Activated CD4-positive, CD25-positive, alpha-beta regulatory T cell (primary cell): ENCODE results near the gene EPAS1.

Source experiments
- DNase-seq, 4 experiments: peaks; one replicate each; lab custom pipeline; 2025; lab: John Stamatoyannopoulos, UW

Gene EPAS1

DNA sequence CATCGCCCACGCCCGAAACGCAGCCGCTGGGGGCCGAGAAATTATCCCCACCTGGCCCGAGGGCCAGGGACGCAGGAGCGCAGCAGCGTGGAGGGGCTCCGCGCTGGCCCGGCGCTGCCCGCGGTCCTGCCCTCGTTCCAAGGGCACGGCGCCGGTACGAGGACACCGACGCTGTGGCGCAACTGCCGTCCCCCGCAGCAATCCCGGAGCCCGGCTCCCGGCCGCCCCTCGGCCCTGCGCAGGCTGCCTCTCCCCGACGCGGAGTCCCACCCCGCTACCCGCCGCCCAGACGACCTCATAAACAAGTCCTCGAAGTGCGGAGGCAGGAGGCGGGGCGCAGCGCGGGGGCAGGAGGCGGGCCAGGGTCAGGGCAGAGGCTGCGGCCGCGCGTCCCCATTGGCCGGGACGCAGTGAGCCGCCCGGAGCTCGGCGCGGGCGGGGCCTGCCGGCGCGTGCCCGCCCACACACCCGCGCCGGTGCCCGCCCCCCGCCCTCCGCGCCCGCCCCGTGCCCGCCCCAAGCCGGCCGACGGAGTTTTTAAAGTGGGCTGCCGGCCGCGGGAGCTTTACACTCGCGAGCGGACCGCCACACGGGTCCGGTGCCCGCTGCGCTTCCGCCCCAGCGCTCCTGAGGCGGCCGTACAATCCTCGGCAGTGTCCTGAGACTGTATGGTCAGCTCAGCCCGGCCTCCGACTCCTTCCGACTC, at the start of gene EPAS1:
Gene EPAS1 (plus strand): TSS at position 568 of the 706 bp plus-strand sequence. CDS start 505 bp downstream, outside the sequence.
- peak; percentile 38 to 59 (median 52) for DNase-seq

DNA sequence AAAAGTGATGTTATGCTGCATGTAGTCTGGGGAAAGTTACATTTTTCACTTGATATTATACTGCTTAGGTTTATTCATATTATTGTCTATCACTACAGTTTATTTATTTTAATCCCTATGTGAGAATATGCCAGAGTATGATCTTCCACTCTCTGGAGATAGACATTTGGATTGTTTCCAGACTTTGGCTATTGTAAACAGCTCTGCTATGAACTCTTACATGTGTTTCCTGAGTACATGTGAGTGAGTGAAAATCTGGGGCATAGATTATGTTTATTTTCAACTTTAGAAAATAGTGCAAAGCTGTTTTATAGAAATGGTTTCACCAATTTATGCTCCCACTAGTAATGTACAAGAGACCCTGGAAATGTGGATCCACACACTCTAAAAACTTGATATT, 49.0 kb upstream of the EPAS1 start:
- DNase-seq: no peak

DNA sequence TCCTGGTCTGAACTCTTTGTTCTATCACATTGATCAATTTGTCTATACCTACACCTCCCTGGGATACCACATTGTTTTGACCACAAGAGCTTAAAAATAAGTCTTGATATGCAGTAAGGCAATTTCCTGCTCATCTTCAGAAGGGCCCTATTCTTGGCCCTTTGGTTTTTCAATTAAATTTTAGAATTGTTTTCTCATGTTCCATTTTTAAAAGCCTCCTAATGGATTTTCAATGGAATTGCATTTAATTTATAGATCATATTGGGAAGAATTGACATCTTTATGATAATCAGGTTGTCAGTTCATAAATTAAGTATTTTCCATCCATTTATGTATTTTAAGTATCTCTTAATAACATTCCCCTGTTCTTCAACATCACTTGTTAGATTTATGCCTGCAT, 47.6 kb upstream of the EPAS1 start:
- no peak for DNase-seq

- DNase-seq: no peak
Observed at GRCh38 chr2:46252891-46253659, 44.1 kb upstream of the EPAS1 start.

- DNase-seq: no peak
Observed at GRCh38 chr2:46254474-46254873, 42.7 kb upstream of the EPAS1 start.

DNA sequence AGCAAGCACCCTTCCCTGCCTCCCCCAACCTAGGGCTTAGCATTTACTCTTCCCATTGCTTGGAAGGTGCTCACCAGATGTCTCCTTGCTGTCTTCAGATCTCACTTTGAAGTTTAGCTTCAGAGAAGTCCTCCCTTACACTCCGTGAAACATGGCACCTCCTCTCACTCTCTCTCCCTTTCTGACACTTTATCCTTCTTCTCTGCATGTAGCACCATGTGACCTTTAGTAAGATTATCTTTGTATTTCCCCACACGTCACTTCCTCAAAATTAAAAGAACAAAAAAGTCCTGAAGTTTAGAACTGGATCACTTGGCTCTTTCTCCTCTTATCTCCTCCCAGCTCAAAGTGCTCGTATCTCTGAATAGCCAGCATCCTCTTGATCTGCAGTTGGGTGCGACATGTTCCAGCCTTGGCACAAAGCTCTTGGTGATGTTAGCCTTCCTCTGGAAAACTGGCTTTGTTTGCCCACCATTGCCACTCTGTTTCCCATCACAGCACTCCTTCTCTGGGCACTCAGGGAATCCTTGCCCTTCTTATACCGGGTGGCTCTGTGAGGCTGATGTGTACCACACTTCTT, 40.6 kb upstream of the EPAS1 start:
- no peak for DNase-seq

GRCh38 chr2:46257476-46257875, 39.7 kb upstream of the EPAS1 start:
- DNase-seq: no peak

DNA sequence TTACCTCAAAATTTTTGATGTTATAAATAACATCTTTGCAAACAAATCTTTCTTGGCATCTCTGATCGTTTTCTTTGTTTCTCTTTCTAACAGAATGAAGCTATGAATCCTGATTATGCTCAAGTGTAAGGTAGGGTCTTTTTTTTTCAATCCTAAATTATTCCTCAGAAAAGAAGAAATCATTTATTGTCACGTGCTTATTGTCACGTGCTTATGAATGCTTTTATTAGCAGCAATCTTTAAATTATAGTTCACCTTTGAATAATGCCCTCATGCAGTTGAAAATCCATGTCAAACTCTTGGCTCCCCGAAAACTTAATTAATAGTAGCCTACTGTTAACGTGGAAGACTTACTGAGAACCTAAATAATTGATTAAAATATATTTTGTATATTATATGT, 39.2 kb upstream of the EPAS1 start:
- no peak for DNase-seq

DNA sequence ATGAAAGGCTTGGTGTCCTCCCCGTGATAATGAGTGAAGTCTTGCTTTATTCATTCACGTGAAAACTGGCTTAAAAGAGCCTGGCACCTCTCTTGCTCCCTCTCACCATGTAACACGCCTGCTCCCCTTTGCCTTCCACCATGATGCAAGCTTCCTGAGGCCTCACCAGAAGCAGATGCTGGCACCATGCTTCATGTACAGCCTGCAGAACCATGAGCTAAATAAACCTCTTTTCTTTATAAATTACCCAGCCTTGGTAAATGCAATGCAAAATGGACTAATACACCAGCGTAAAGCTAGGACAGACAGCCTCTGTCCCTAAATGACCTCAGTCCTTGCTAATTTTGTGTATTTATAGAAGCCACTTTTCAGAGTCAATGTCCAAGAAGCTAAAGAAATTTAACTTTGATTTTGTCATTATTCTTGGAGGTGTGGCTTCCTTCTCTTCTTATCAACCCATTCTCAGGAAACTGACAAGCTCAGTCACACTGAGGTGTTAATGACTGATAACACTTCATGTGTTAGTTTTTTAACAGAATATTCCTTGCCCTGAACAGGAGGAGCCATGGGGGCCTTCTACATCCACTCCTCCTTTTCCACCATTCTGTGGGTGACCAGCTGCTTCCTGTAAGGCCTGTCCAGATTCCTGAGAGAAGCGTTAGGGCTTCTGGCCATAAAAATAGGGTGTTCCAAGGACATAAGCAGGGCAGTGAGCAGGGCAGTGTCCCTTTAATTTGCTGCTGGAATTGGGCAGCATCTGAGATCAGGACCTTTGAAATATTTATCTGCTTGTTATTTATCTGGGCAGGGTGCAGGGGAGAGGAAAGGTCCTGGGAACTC, 38.0 kb upstream of the EPAS1 start:
- no peak for DNase-seq

- DNase-seq: no peak
Observed at GRCh38 chr2:46259777-46260168, 37.4 kb upstream of the EPAS1 start.

DNA sequence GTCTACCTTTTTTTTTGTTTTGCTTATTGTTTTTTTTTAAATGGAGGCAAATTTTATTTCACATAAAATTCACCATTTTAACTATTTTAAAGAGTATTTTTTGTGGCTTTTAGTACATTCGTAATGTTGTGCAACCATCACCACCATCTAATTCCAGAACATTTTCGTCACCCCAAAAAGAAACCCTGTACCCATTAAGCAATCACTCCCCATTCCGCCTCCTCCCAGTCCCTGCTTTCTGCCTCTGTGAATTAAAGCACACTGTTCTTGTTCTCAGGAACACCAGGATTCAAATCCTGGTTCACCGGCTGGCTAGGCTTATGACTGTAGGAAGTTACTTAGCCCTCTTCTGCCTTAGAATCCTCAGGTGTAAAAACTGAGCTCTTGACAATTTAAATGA, 36.9 kb upstream of the EPAS1 start:
- no peak for DNase-seq

DNA sequence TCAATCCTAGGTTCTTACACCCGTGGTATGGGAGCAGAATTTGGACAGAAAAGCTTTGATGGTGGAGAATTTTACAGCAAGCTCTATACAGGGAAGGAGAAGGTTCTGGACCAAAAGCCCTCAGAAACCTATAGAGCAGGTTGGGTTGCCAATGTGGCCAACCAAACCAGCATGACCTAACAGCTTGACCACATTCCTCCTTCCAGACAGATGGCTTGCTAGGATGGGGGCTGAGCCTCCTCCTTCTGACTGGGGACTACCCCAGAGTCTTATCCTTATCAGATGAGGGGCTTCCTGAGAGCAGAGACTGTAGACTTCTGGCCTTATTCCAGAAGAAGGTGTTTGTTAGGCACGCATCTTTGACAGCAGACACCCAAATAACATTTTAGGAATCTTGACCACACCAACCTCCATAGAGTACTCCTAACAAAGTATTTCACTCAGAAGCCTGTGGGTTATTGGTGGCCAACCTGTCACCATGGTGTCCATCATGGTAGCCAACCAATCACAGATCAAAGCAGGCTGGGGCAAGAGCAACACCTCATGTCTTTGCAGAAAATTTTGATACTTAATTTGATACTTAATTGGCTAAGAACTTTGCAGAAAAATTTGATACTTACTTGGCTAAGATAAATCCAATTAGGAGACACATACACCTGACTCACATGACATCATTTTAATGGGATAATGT, 34.8 kb upstream of the EPAS1 start:
- DNase-seq: no peak

DNA sequence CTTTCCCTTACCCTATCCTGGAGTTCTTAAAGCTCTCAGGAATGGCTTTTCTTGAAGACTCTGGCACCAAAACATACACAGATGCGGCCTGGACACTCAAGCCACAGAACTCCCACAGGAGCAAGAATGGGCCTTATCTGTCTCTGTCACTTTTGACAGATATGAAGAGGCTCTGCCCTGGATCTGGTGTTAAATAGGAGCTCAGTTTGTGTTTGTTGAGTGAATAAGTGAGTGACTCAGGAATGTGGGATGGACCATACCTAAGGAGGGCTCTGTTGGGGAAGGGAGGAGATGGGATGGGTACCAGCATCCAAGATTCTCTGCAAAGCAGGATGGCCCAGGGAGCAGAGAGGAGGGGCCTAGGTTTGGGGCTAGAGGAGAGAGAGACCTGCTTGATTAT, 33.9 kb upstream of the EPAS1 start:
- no peak for DNase-seq

GRCh38 chr2:46264447-46264846, 32.8 kb upstream of the EPAS1 start:
- no peak for DNase-seq

GRCh38 chr2:46266134-46266533, 31.1 kb upstream of the EPAS1 start:
- no peak for DNase-seq

DNA sequence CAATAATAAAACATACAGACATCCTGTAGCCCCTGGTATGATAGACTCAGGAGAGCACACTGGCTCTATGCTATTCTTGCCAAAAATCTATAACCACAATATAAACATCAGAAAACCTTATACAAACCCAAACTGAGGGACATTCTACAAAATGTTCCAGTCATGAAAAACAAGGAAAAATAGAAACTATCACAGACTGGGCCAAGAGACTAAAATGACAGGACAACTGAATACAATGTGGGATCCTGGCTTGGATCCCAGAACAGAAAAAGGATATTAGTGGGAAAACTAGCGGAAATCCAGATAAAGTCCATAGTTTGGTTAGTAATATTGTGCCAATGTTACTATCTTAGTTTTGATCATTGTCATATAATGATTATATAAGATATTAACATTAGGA, 29.6 kb upstream of the EPAS1 start:
- DNase-seq: no peak

GRCh38 chr2:46268196-46268595, 29.0 kb upstream of the EPAS1 start:
- DNase-seq: no peak

GRCh38 chr2:46269001-46269400, 28.2 kb upstream of the EPAS1 start:
- DNase-seq: no peak

- no peak for DNase-seq
Observed at GRCh38 chr2:46269544-46270273, 27.5 kb upstream of the EPAS1 start.

GRCh38 chr2:46270384-46270783, 26.8 kb upstream of the EPAS1 start:
- DNase-seq: no peak

- DNase-seq: no peak
Observed at GRCh38 chr2:46273225-46273863, 23.9 kb upstream of the EPAS1 start.
